ENCODE data around the gene TMEM200C.

- no peak for TF ChIP-seq CTCF (IDR thresholded peaks at IDR 0.05; ENCODE audit: low read depth, low read length, poor library complexity, severe bottlenecking)
- TF ChIP-seq EZH2phosphoT487 (IDR thresholded peaks at IDR 0.05; ENCODE audit: borderline replicate concordance, low read length) = no peak
These were observed 10.9 kb downstream of the TMEM200C start for GRCh38 chr18:5884375-5884774.

All from DOHH2 (cell line).